T1000 (cell line): ENCODE measurements around the gene EXOC3L2.
"Not testable (repeated sequence)": the region's sequence is repeated elsewhere in the genome, so short reads cannot be mapped to it uniquely, and the experiment has no call there.

Source experiments
- DNase-seq: peaks from one replicate; lab custom pipeline; 2025; ENCODE audit warnings: mixed read lengths; lab: John Stamatoyannopoulos, UW

Gene EXOC3L2

DNA sequence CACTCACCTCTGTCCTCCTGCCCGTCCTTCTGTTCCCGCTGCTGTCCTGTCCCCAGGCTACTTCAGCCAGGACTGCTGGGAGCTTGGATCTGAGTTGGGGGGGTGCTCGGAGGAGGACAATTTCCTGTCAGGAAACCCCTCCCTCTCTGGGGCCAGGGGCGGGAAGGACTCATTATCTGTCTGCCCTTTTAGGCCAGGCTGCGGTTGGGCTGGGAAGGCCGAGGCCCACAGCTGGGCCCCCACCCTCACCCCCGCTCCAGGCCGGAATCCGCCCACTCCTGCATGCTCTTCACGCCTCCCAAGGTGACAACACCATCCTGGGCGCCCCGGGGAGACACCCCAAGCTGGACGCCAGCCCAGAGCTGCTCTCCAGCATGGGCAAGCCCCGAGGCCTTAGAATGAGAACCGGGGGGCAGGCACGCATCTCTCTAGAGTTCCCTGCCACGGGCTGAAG is at the start of gene EXOC3L2:
EXOC3L2 (minus strand) TSS at position 74 of the 454 bp plus-strand sequence. CDS start 6,362 bp downstream, outside the sequence.
- DNase-seq: no peak

DNA sequence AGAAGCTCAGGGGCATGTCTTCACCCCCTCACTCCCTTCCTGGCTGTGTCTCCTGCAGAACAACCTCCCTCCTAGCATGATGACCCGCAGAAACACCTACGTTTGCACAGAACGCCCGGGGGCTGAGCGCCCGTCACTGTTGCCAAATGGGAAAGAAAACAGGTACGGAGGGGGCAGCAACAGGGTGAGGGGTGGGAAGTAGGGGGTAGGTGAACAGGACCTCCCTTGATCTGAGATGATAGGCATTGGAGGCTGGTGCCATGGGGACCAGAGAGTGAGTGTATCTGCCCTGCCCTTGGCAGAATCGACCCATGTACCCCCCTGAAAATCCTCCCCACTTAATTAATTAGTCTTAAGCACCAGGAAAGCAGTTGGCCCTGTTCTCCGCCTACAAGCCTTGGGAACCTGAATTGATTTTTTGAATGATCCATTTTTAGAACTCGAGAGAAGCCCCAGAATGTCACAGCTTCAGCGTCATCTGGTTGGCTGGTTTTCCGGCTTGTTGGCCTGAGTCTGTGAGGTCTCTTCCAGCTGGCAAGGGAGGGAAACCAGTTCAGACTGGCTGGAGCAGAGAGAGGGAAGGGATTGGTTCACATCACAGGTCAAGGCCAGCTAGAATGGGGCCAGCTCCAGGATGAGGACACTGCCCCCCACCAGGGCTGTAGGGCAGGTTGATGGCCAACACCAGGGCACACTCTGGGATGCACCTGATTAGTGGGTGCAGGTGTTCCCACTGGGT is 49.3 kb upstream of the EXOC3L2 start:
- no peak for DNase-seq

DNA sequence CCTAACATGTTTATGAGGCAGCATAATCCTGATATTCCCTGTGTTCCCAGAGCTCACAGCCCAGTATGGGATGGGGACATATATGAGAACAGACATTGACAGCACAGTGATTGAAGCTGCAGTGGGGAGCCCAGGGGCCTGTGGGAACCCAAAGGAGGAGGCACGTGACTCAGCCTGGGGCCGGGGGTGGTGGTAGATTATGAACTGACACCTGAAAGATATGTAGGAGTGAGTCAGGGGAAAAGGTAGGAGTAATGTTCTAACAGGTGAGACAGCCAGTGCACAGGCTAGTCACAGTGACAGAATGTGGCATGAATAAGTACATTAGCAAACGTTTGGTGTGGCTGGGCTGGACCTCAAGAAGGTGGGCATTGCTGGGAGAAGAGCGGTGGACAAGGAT is 48.5 kb upstream of the EXOC3L2 start:
- no peak for DNase-seq

DNA sequence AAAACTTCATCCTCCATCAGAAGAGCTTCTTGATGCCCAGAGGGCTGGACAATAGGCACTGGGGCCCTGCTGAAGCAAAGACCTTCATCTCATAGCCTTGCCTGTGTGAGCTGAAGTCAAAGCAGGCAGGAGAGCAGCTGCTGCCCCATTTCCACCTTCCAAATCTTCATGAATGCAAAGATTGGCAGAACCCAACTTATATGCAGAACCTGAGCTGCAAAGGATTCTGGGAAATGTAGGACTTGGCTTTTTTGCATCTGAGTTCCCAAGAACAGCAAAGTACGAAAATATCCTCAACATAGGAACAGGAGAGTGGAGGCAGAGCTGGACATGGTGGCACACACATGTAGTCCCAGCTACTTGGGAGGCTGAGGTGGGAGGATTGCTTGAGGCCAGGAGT is 46.6 kb upstream of the EXOC3L2 start:
- DNase-seq: no peak

DNA sequence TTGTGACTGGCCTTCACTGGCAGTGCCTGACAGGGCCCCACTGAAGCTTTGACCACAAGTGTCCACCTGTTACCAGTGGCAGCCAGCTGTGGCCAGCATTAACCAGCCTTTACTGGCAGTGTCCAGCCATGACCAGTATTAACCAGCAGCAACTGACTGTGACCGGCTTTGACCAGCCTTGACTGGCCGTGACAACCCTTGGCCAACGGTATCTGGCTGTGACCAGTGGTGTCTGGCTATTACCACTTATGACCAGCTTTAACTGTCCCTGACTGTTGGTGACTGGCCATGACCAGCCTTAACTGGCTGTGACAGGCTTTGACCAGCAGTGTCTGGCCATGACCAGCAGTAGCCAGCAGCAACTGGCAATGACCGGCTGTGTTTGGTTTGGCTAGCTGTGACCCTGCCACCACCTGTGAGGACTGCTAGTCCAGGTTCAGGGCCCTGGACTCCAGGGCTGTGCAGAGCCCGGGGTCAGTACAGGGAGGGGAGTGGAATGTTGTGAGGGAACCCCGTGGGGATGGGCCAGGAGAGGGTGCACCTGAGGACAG is 45.2 kb upstream of the EXOC3L2 start:
- DNase-seq: no peak

DNA sequence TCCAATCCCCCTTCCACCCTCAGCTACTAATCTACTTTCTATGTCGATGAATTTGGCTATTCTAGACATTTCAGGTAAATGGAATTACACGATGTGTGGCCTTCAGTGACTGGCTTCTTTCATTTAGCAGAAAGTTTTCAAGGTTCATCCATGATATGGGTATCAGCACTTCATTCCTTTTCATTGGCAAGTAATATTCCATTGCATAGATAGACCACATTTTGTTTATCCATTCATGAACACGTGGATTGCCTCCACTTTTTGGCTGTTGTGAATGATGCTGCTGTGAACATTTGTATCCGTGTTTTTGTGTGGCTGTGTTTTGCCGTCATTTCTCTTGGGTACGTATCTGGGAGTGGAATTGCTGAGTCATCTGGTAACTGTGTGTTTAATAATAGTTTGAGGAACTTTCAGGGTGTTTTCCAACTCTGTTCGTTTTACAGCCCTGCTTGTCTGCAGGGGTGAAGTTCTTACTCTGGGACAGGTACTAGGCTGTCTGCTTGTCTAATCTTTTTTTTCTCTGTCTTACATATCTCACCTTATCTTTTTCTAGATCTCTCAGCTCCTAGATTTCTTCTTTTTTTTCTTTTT is 38.3 kb upstream of the EXOC3L2 start:
- no peak for DNase-seq

DNA sequence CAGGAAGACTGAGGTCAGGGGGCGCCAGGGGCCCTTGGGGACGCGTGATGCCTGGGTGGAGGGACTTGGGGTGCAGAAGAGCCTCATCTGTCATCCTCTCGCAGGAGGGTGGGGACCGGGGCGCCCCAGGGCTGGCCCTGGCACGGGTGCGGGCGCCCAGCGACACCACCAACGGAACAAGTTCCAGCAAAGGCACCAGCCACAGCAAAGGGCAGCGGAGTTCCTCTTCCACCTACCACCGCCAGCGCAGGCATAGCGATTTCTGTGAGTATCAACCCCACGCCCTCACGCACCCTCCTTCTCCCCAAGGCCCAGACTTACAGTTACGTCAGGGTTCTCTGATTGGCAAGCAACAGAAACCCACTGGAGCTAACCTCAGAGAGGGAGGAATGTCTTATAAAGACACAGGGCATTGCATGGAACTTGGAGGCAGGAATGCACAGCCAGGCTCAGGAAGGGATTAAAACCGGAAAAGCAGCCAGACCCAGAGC is 35.3 kb upstream of the EXOC3L2 start:
- no peak for DNase-seq

DNA sequence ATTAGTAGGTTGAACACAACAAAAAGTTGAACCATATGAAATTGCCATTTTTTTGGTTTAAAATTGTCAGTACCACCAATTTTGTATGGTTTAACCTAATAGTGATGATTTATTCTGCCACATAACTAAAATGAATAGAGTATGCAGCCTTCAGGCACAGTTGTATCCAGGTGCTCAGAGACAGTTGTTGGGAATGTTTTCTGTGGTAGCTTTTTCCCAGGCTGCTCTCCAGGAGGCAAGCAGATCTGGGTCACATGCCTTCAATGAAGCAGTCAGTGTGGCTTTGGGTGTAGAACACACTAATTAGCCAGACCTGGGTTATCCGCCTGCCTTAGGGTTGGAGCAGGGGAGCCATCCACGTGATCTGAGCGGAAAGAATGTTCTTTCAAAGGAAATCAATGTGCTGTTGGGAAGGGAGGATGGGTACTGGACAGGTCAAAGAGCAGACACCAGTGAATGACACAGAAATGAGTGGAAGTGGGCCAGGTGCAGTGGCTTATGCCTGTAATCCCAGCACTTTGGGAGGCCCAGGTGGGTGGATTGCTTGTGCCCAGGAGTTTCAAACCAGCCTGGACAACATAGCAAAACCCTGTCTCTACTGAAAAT is 34.5 kb upstream of the EXOC3L2 start:
- no peak for DNase-seq

DNA sequence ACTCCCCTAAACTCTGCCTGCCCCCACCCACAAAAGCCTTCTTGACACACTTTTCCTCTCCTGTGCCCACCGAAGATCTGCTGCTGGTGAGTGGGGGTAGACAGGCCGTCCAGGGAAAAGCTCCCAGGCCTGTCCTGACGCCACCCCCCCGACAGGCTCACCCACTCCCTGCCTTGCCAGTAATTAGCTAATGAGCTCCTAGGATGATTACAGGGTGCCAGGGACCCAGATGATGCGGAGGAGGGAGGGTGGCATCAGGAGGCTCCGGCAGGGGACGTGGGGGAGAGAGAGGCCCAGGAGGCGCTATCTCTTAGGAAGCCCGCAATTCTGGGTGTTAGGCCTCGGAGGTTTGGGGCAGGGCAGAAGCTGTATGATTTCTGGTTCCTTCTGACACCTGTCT is 32.9 kb upstream of the EXOC3L2 start:
- DNase-seq: no peak

DNA sequence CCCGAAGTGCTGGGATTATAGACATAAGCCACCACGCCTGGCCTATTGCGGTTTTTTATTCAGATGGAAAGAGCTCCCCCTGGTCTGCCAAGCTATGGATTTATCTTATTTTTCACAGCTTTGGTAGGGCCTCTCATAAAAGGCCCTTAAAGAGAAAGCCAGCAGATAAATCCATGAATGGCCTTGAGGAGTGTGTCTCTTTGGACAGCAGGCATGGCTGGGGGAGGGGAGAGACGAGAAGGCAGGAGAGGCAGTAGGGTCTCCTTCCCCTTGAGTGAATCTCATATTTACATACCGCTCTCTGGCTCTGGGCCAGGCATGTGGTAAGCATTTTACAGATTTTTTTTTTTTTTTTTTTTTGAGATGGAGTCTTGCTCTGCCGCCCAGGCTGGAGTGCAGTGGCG is 31.1 kb upstream of the EXOC3L2 start:
- no peak for DNase-seq

DNA sequence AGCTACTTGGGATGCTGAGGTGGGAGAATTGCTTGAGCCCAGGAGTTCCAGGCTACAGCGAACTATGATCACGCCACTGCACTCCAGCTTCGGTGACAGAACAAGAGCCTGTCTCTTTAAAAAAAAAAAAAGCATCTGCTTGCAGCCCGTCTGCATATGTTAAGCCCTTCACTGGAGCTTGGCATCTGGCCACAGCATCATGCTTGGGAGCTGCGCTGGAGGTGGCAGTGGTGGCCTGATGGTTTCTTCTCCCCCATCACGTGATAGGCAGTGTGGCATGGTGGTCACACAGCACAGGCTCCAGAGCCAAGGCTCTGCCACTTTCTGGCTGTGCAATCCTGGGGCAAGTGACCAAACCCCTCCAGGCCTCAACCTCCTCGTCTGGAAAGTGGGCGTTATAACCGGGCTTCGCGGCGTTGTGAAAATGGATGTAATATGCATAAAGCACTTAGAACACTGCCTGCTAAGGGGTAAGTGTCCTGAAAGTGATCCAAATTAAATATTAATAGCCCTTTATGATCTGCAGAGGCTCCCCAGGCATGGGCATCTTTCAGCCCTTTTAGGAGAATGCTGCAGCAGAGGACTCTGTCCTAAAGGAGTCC is 30.3 kb upstream of the EXOC3L2 start:
- DNase-seq: no peak

DNA sequence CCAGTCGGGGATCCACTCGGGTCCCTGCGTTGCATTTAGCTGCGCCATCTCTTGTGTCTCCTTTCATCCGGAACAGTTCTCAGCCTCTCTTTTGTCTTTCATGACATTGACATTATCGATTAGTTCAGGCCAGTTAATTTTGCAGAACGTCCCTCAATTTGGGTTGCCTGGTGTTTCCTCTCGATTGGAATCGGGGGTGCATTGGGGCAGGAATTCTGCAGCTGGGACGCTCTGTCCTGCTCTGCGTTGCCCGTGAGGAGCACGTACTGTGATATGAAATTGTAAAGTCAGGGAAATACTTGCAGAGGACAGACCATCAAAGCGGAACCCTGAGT is 28.3 kb upstream of the EXOC3L2 start:
- no peak for DNase-seq

DNA sequence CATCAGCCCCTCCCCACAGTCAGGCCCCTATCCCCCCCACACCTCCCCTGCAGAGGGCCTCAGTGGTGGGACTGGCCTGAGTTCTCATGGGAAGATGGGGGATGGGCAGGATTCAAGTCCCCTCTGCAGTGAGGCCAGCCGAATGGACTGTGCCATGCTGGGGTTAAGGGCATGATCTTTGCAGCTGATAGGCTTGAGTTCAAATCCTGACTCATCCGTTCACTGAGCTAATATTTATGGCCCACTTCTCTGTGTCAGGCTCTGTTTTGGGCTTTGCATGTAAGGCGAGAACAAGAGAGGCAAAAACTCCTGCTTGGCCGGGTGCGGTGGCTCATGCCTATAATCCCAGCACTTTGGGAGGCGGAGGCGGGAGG is 26.5 kb upstream of the EXOC3L2 start:
- DNase-seq: no peak

DNA sequence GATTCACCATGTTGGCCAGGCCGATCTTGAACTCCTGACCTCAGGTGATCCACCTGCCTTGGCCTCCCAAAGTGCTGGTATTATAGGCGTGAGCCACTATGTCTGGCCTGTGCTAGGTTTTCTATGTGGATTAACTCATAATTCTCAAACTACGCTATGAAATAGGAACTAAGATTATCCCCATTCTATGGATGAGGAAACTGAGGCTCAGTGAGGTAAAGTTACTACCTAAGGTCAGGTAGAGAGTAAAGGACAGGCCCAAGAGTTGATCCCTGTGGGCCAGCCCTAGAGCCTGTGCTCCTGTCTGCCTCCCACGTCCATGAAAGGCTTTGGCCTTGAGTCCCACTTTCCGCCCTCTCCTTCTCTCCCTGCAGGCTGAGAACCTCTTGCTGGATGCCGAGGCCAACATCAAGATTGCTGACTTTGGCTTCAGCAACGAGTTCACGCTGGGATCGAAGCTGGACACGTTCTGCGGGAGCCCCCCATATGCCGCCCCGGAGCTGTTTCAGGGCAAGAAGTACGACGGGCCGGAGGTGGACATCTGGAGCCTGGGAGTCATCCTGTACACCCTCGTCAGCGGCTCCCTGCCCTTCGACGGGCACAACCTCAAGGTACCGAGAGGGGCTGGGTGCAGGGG is 26.0 kb upstream of the EXOC3L2 start:
- DNase-seq: no peak

DNA sequence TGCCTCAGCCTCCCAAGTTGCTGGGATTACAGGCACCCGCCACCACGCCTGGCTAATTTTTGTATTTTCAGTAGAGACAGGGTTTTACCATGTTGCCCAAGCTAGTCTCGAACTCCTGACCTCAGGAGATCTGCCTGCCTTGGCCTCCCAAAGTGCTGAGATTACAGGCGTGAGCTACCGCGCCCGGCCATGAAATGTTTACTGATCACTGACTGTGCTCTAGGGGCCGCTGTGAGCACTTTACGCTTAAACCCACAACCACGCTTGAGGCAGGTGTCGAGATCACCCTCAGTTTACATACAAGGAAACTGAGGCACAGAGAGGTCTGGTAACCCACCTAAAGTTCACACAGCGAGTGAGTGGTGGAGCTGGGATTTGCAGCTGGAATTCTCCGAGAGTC is 24.7 kb upstream of the EXOC3L2 start:
- not testable (repeated sequence) for DNase-seq

DNA sequence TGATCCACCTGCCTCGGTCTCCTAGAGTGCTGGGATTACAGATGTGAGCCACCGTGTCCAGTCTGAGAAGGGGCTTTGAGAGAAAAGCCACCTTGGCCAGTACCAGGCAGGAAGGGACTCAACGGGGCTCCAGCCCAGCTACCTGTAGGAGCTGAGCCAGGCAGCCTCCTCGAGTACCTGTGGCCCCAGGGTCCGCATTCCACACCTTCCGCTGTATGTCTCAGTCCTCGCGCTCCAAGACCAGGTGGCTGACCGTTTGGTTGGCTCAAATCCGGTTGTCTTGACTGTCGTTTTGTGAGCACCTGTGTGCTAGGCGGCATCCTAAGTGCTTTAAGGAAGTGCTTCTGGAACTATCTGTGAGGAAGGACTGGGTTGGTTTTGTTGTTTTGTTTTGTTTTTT is 22.1 kb upstream of the EXOC3L2 start:
- no peak for DNase-seq

DNA sequence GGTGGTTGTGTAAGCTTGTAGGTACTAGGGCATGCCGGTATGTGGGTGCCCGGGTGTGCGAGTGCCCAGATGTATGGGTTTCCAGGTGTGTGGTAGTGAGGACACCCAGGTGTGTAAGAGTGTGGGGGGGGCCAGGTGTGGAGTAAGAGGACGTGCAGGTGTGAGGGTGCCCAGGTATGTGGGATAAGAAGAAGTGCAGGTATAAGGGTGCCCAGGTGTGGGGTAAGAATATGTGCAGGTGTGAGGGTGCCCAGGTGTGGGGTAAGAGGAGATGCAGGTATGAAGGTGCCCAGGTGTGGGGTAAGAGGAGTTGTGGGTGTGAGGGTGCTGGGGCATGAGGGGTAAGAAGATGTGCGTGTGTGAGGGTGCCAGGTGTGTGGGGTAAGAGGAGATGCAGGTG is 20.2 kb upstream of the EXOC3L2 start:
- DNase-seq: no peak

DNA sequence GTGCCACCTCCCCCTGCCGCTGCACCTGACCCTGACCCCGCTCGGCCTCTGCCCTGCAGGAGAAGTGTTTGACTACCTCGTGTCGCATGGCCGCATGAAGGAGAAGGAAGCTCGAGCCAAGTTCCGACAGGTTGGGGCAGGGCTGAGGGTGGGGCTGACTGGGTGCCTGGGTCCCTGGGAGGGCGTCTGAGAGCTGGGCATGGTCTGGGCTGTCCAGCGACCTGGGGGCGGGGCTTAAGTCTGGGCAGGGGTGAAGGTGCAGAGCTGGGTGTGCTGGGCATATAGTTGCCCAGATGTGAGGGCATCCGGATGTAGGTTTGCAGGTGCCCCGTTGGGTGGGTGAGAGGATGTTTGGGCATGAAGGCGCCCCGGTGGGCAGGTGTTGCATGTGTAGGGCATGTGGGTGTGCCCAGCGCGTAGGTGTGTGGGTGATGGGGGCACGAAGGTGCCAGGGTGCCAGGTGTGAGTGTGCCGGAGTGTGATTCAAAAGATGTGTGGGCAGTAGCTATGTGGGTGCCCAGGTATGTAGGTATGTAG is 19.6 kb upstream of the EXOC3L2 start:
- no peak for DNase-seq

DNA sequence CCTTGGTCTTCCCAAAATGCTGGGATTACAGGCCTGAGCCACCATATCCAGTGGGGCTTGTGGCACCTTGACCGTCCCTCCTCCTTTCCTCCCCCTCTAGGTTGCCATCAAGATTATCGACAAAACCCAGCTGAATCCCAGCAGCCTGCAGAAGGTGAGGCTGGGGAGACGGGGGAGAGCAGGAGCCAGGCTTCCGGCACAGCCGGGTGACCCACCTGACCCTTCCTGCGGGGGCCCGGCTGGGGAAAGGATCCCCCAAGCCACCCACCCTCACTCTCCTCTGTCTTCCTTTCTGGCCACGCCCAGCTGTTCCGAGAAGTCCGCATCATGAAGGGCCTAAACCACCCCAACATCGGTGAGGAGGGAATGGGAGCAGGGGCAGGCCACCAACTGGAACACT is 17.8 kb upstream of the EXOC3L2 start:
- DNase-seq: no peak

DNA sequence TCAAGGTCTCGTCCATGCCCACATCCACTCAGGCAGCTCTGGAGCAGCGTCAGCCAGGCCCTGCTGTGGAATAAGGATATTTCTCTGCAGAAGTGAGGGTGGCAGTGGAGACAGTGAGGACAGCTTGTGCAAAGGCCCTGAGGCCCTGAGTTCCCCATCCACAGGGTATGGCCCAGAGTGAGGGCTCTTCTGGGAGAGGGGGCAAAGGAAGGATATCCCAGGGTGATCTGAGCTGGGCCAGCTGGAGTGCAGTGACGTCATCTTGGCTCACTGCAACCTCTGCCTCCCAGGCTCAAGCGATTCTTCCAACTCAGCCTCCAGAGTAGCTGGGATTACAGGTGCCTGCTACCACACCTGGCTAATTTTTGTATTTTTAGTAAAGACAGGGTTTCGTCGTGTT is 17.4 kb upstream of the EXOC3L2 start:
- DNase-seq: no peak

DNA sequence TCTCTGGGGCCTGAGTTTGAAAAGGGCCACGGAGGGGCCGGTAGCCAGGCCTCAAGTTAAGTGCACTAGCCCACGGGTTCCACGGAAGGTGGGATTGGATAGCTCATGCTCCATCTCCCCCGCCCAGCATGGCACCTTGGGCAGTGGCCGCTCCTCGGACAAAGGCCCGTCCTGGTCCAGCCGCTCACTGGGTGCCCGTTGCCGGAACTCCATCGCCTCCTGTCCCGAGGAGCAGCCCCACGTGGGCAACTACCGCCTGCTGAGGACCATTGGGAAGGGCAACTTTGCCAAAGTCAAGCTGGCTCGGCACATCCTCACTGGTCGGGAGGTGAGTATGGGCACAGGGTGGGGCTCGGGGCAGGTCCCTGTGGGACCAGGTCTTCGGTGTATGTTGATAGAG is 13.7 kb upstream of the EXOC3L2 start:
- no peak for DNase-seq

DNA sequence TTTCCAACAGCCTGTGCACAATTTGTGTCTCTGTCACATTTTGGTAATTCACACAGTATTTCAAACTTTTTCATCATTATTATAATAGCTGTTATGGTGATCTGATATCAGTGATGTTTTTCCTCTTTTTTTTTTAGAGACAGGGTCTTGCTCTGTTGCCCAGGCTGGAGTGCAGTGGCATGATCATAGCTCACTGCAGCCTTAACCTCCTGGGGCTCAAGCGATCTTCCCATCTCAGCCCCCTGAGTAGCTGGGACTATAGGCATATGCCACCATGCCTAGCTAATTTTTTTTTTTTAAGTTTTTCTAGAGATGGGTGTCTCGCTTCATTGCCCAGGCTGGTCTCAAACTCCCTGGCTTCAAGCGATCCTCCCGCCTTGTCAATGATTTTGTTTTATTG is 11.6 kb upstream of the EXOC3L2 start:
- no peak for DNase-seq
